Mesenteric fat pad (tissue), 1 donor: ENCODE data around the gene STARD5. TPM values are rescaled to one million over a fixed set of nuclear protein-coding genes. Genes with fewer than 3 reads are reported as not detected.

Experiments used
- DNase-seq: peaks from one replicate; pipeline ENCODE4 v3.0.0-alpha.2; 2020; ENCODE audit warnings: low spot score
- total RNA-seq: library from RNA; stranded (reverse); fragmentation: NEBNext Ultra II Directional; extraction: Animal tissue kit (Norgen Biotek cat#: 25700); gene quantifications from one replicate; pipeline ENCODE4 v1.2.1, GENCODE V29; 2021
- donor health status: DM: yes; HTN: yes; CAD: no.

STARD5 gene
- total RNA-seq, 1 donor from 2014 or later: 3.3 TPM

DNA sequence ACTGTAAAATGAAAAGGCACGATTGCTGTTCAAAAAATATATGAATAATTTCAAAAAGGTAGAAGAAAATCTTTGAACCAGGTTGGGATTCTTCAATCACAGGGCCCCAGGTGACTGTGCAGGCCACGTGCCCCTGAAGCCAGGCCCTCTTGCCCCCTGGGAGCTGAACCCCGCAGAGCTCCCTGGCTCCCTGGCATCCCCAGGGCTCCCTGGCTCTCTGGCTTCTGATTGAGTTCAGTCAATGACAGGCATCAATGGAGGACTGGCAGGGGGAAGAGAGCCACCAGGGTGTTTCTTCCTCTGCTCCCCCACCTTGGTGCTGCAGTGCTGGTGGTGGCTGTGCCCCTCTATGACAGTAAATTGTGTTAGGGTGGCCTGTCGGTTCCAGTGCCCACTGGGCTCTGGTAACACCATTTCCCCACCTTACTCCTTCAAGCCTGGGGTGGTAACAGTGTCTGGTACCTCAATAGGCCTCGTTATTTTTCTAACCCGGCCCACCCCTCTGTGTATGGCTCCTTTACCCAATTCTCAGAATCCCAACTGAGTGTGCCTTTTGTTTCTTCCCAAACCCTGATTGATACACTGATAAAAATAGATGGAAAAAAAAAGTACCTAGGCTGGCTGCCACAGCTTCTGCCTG, 62.6 kb downstream of the STARD5 start:
- DNase-seq: no peak

DNA sequence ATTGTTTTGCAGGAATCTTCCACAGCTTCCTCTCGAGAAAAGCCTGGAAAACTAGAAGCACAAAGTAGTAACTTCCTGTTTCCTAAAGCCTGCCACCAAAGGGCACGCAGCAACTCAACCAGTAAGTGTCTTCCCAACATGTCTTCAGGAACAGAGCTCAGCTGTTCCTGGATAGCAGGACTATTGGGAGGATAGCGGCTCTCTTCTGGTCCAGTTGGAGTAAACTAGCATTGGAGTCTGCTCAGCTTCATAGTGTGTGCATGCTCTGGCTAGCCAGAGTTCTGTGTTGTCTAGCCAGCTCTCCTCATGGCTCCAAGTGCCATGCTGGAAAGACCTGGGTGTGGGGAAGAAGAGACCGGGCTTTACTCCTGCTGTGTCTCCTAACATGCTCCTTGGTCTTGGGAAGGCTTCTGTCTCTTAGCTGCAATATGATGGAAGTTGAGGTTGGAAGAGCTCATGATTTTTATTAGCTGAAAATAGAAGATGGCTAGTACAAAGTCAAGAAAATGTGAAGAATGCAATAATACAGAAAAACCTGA, 64.1 kb downstream of the STARD5 start:
- no peak for DNase-seq

Other genes with a start within 250 kb of the STARD5 start
- 0.71 TPM for gene CFAP161, start 189.9 kb downstream of the STARD5 start, total RNA-seq
- gene IL16, start 127.3 kb downstream of the STARD5 start, total RNA-seq: 21.8 TPM
- not detected for gene TMC3, start 50.1 kb upstream of the STARD5 start, total RNA-seq